ENCODE results near the gene EFHD2.
"Not testable (repeated sequence)": the region's sequence is repeated elsewhere in the genome, so short reads cannot be mapped to it uniquely, and the experiment has no call there.

Gene EFHD2

DNA sequence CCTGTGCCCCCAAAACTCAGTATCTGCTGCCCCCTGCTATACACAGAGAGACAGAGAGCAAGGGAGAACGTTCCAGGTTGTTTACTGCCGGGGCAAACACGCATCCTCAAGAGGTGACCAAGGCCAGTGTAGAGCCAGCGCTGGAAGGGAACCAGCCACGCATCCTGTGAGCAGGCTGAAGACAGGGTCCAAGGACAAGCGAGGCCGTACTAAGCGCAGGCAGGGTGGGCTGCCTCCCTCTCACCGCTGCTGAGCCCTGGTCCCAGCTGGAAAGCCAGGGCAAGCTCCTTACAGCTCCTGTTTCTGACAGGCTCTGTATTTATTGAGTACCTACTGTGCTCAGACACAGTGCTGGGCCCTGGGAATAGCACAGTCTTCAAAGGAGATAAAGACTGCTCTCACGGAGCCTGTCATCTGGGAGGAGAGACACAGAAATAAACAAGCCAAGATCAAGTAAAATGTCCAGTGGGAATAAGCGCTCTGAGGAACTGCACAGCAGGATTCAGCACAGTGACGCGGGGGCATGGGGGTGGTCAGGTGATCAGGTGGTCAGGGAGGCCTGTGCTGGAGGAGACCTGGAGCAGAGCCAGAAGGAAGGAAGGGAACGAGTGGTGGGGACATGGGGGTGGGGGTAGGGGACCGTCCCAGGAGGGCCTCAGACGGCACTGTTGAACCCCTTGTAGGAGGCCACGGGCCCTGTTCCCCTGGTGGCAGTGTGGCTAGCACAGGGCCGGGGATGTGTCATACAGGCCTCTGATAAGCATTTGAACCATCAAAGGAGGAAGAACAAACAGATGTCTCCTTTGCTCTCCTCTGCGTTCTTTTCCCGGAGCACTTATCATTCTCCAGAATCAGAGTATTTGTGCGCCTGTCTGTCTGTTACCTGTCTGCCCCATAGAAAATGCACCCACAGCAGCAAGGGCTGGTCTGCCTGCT, 37.8 kb upstream of the EFHD2 start:
- TF ChIP-seq ZNF565 (CRISPR knock-in tag; conservative IDR thresholded peaks at IDR 0.05; ENCODE audit: low read depth) (no peak), ZNF8 (CRISPR knock-in tag; IDR thresholded peaks at IDR 0.05) (no peak), ZC3H10 (CRISPR knock-in tag; IDR thresholded peaks at IDR 0.05) (no peak), ZFP3 (CRISPR knock-in tag; IDR thresholded peaks at IDR 0.05) (no peak), OSR1 (CRISPR knock-in tag; IDR thresholded peaks at IDR 0.05) (no peak), TOX (CRISPR knock-in tag; IDR thresholded peaks at IDR 0.05; ENCODE audit: borderline replicate concordance) (no peak), CREB5 (CRISPR knock-in tag; IDR thresholded peaks at IDR 0.05; ENCODE audit: low read depth) (no peak), ISL1 (CRISPR knock-in tag; IDR thresholded peaks at IDR 0.05) (no peak), SNAI2 (CRISPR knock-in tag; IDR thresholded peaks at IDR 0.05) (no peak), ESRRG (CRISPR knock-in tag; IDR thresholded peaks at IDR 0.05) (no peak)
- TF ChIP-seq, protein P1, sequence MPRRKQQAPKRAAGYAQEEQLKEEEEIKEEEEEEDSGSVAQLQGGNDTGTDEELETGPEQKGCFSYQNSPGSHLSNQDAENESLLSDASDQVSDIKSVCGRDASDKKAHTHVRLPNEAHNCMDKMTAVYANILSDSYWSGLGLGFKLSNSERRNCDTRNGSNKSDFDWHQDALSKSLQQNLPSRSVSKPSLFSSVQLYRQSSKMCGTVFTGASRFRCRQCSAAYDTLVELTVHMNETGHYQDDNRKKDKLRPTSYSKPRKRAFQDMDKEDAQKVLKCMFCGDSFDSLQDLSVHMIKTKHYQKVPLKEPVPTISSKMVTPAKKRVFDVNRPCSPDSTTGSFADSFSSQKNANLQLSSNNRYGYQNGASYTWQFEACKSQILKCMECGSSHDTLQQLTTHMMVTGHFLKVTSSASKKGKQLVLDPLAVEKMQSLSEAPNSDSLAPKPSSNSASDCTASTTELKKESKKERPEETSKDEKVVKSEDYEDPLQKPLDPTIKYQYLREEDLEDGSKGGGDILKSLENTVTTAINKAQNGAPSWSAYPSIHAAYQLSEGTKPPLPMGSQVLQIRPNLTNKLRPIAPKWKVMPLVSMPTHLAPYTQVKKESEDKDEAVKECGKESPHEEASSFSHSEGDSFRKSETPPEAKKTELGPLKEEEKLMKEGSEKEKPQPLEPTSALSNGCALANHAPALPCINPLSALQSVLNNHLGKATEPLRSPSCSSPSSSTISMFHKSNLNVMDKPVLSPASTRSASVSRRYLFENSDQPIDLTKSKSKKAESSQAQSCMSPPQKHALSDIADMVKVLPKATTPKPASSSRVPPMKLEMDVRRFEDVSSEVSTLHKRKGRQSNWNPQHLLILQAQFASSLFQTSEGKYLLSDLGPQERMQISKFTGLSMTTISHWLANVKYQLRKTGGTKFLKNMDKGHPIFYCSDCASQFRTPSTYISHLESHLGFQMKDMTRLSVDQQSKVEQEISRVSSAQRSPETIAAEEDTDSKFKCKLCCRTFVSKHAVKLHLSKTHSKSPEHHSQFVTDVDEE (CRISPR knock-in tag; IDR thresholded peaks at IDR 0.05), result no peak
- TF ChIP-seq, protein P2, sequence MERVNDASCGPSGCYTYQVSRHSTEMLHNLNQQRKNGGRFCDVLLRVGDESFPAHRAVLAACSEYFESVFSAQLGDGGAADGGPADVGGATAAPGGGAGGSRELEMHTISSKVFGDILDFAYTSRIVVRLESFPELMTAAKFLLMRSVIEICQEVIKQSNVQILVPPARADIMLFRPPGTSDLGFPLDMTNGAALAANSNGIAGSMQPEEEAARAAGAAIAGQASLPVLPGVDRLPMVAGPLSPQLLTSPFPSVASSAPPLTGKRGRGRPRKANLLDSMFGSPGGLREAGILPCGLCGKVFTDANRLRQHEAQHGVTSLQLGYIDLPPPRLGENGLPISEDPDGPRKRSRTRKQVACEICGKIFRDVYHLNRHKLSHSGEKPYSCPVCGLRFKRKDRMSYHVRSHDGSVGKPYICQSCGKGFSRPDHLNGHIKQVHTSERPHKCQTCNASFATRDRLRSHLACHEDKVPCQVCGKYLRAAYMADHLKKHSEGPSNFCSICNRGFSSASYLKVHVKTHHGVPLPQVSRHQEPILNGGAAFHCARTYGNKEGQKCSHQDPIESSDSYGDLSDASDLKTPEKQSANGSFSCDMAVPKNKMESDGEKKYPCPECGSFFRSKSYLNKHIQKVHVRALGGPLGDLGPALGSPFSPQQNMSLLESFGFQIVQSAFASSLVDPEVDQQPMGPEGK (CRISPR knock-in tag; IDR thresholded peaks at IDR 0.05; ENCODE audit: borderline replicate concordance), result no peak
- no peak for ATAC-seq

DNA sequence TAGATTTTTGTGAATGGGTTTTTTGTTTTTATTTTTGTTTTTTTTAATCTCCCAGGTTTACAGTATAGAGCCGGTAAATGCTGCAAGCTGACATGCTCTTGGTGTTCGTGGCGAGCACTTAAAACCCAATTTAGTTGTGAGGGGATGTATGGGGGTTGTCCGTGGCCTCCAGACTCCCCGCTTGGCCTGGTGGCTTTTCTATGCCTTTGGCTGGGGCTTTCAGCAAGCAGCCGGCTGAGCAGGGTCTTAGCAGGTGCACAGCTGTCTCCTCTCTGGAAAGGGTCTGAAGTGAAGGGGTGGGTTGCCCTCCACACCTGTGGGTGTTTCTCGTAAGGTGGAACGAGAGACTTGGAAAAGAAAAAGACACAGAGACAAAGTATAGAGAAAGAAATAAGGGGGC, 31.0 kb upstream of the EFHD2 start:
- no peak for TF ChIP-seq OSR1 (CRISPR knock-in tag; IDR thresholded peaks at IDR 0.05)
- TF ChIP-seq, protein P3, sequence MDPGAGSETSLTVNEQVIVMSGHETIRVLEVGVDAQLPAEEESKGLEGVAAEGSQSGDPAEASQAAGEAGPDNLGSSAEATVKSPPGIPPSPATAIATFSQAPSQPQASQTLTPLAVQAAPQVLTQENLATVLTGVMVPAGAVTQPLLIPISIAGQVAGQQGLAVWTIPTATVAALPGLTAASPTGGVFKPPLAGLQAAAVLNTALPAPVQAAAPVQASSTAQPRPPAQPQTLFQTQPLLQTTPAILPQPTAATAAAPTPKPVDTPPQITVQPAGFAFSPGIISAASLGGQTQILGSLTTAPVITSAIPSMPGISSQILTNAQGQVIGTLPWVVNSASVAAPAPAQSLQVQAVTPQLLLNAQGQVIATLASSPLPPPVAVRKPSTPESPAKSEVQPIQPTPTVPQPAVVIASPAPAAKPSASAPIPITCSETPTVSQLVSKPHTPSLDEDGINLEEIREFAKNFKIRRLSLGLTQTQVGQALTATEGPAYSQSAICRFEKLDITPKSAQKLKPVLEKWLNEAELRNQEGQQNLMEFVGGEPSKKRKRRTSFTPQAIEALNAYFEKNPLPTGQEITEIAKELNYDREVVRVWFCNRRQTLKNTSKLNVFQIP (CRISPR knock-in tag; IDR thresholded peaks at IDR 0.05; ENCODE audit: borderline replicate concordance, low read depth), result no peak
- TF ChIP-seq CSDC2 (CRISPR knock-in tag; IDR thresholded peaks at IDR 0.05), result no peak
- no peak for ATAC-seq

DNA sequence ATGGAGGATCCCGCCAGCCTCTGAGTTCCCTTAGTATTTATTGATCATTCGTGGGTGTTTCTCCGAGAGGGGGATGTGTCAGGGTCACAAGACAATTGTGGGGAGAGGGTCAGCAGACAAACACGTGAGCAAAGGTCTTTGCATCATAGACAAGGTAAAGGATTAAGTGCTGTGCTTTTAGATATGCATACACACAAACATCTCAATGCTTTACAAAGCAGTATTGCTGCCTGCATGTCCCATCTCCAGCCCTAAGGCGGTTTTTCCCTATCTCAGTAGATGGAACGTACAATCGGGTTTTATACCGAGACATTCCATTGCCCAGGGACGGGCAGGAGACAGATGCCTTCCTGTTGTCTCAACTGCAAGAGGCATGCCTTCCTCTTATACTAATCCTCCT, 30.5 kb upstream of the EFHD2 start:
- ATAC-seq, result not testable (repeated sequence)

DNA sequence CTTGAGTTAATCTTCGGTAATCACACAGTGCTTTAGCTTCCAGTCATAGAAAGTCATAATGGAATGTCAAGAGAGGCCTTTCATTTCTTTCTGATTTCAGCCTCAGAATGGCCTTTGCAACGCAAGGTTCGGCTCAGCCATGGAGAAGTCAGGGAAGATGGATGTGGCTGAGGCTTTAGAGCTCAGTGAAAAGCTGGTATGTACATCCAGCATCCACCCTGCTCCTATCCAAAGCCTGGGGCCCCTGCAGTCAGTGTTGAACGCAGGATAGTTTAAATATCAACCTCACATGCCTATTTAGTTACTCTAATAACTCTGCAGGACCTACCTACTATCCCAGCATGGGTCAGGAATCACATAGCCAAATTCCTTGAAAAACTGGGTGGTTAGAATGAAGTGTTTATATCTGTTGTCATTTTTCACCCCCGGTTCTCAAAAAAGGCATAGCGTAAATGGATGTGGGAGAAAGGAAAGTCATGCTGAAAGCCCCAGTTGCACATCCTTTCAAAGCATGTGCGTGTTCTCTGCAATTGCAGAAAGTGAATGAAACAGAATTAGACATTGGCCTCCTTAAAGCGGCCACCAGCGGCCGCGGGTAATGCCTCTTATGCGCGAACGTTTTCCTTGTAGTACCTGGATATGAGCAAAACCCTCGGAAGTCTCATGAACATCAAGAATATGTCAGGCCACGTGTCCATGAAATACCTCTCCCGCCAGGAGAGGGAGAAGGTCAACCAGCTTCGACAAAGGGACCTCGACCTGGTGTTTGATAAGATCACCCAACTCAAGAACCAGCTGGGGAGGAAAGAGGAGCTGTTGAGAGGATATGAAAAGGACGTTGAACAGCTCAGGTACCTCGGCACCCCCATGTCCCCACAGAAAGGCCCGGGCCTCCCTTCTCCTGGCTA, 28.8 kb upstream of the EFHD2 start:
- no peak for ATAC-seq
- no peak for TF ChIP-seq TOX (CRISPR knock-in tag; IDR thresholded peaks at IDR 0.05; ENCODE audit: borderline replicate concordance)
- no peak for TF ChIP-seq OSR1 (CRISPR knock-in tag; IDR thresholded peaks at IDR 0.05)
- no peak for TF ChIP-seq ZFP30 (CRISPR knock-in tag; IDR thresholded peaks at IDR 0.05)
- TF ChIP-seq, protein P1 (CRISPR knock-in tag; IDR thresholded peaks at IDR 0.05), result no peak
- TF ChIP-seq ZNF70 (CRISPR knock-in tag; IDR thresholded peaks at IDR 0.05), result no peak
- TF ChIP-seq, protein P3 (CRISPR knock-in tag; IDR thresholded peaks at IDR 0.05; ENCODE audit: borderline replicate concordance, low read depth), result no peak

All from SK-N-SH treated with all-trans-retinoic acid at 6 μM for 48 hours (cell line).